ENCODE measurements around the gene MRTFB. TPM values are rescaled to one million over a fixed set of nuclear protein-coding genes. Genes with fewer than 3 reads are reported as not detected.
A peak's percentile ranks its signal among the peaks of the same experiment; 100 is the strongest.

MRTFB gene
- total RNA-seq, 4 donors from 2014 or later: 31.9 to 128 (median 56.4) TPM

DNA sequence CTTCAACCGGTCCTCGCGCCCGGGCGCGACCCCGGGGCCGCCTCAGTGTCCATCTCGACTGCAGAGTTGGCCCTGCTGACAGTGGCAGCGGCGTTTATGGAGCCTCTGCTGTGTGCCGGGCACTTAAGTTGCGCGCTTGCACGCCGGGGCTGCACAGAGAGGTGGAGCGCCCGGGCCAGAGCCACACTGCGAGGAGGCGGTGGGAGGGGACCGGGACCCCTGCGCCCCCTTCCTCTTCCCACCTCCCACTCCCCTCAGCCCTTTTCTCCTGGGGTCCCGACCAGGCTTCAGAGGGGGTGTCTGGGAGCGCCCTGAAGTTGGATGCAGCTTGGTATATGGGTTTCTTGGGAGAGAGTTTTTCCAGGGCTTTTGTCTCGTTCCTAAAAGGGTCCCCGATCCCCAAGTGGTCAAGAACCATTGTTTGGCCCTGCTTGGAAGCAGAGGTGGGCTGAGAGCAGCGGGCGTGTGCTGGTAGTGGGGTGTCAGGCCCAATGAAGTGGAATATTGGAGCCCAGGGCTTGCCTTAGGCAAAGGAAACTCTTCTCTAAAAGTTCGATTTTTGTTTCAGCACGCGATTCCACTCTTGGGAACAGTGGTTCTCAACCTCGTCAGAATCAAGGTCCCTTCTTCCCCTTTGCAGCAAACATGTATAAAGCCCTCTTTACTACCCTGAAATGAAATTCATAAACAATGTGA lies 605 bp downstream of the MRTFB start:
- no peak for DNase-seq (ENCODE audit: low spot score in 2 of 2)
- intact Hi-C loops (cut with DNase I; ENCODE audit: low total_unique reads): no loop called here

DNA sequence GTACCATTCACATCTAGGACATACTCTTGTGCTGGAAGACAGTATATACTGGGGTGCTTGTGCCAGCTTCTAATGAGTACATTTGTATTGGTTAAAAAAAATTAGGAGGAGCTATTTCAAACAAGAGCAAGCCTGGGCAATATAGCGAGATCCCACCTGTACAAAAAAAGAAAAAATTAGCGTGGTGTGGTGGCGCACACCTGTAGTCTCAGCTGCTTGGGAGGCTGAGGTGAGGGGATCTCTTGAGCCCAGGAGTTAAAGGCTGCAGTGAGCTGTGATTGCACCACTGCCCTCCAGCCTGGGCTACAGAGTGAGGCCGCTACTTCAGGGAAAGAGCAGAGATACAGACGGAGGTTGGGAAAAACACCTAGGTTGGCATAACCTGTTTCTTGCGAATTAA lies 1.2 kb downstream of the MRTFB start:
- 82 to 84% methylated on average over 6 of the region's 6 CpGs for WGBS, 2 donors
- TF ChIP-seq, protein P1, sequence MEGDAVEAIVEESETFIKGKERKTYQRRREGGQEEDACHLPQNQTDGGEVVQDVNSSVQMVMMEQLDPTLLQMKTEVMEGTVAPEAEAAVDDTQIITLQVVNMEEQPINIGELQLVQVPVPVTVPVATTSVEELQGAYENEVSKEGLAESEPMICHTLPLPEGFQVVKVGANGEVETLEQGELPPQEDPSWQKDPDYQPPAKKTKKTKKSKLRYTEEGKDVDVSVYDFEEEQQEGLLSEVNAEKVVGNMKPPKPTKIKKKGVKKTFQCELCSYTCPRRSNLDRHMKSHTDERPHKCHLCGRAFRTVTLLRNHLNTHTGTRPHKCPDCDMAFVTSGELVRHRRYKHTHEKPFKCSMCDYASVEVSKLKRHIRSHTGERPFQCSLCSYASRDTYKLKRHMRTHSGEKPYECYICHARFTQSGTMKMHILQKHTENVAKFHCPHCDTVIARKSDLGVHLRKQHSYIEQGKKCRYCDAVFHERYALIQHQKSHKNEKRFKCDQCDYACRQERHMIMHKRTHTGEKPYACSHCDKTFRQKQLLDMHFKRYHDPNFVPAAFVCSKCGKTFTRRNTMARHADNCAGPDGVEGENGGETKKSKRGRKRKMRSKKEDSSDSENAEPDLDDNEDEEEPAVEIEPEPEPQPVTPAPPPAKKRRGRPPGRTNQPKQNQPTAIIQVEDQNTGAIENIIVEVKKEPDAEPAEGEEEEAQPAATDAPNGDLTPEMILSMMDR (IDR thresholded peaks at IDR 0.05): no peak
- TF ChIP-seq POLR2A (IDR thresholded peaks at IDR 0.05): no peak
- intact Hi-C loops (cut with DNase I; ENCODE audit: low total_unique reads): no loop called here
- no peak overlapping the region for H3K4me3 ChIP-seq (ENCODE audit: low read depth, poor library complexity, severe bottlenecking)
- no peak for DNase-seq (ENCODE audit: low spot score in 2 of 2)

More for the DNA sequence above, 605 bp downstream of the MRTFB start:
- peak overlapping the region; percentile 89 for H3K4me3 ChIP-seq (ENCODE audit: low read depth, poor library complexity, severe bottlenecking)
- TF ChIP-seq POLR2A (IDR thresholded peaks at IDR 0.05): no peak
- TF ChIP-seq, protein P1 (IDR thresholded peaks at IDR 0.05): no peak
- 1 to 2% methylated on average over 11 to 14 of the region's 32 CpGs for WGBS, 2 donors

- intact Hi-C loops (cut with DNase I; ENCODE audit: low total_unique reads): no loop called here
- TF ChIP-seq, protein P1 (IDR thresholded peaks at IDR 0.05): no peak
- no peak for TF ChIP-seq POLR2A (IDR thresholded peaks at IDR 0.05)
- 49 to 59% methylated on average over 1 of the region's 1 CpG for WGBS, 2 donors
- DNase-seq (ENCODE audit: low spot score in 2 of 2): no peak
- no peak overlapping the region for H3K4me3 ChIP-seq (ENCODE audit: low read depth, poor library complexity, severe bottlenecking)
Measured at GRCh38 chr16:14074544-14074943, 3.4 kb downstream of the MRTFB start.

DNA sequence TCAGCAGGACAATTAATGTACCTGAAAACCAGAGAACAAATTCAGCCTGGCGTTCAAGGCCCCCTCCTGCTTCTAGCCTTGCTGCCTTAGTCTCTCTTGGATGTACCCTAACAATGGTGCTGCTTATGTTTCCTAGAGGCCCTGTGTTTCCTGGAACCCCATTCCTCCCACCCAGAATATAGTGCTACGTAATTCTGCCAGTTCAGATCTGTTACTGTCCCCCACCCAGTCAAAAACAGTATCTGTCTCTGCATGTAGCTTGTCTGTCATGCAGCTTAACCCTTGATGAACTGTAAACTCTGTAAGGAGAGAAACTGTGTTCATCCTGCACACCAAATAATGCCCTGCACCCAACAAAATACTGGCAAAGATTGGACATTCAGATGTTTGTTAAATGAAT lies 6.8 kb downstream of the MRTFB start:
- 57 to 58% methylated on average over 2 of the region's 2 CpGs for WGBS, 2 donors
- TF ChIP-seq POLR2A (IDR thresholded peaks at IDR 0.05): no peak
- TF ChIP-seq, protein P1 (IDR thresholded peaks at IDR 0.05): no peak
- no peak for DNase-seq (ENCODE audit: low spot score in 2 of 2)
- intact Hi-C loops (cut with DNase I; ENCODE audit: low total_unique reads): no loop called here
- H3K4me3 ChIP-seq (ENCODE audit: low read depth, poor library complexity, severe bottlenecking): no peak overlapping the region

DNA sequence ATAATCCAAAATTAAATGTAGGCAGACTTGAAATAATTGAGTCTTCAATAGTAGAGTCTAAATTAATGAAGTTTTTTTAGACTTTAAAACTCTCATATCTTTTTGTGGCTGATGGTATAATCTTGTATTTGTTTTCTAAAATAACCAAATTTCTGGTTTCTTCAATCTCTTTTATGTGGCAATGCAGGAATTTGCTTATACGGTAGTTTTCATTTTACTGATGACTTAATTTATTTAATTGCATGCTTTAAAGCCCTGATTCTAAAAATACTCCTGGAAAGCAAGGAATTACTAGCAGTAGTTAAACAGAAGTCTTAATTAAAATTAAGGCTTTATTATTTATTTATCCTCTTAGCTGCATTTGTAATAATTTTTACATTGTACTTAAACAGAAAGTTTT lies 15.4 kb downstream of the MRTFB start:
- DNase-seq (ENCODE audit: low spot score in 2 of 2): no peak
- TF ChIP-seq POLR2A (IDR thresholded peaks at IDR 0.05): no peak
- TF ChIP-seq, protein P1 (IDR thresholded peaks at IDR 0.05): no peak
- WGBS, 2 donors: 46 to 56% methylated on average over 1 of the region's 1 CpG
- intact Hi-C loops (cut with DNase I; ENCODE audit: low total_unique reads): no loop called here
- no peak overlapping the region for H3K4me3 ChIP-seq (ENCODE audit: low read depth, poor library complexity, severe bottlenecking)

DNA sequence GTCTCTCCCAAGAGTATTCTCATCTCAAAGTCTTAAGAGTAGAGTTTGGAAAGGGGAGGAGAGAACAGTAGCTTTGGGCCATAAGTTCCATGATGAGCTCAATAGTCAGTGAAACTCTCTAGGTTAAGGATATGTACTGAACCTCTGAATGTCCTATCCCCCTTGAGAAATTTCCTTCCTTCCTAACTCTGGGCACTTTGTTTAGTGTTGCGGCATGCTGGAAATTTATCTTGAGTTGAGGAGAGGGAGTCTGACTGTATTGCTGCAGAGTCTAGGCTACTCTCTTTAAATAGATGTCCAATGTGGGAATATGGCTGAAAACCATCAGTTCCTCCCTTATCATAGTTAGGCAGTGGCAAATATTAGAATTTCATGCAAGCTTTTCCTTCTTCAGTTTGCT lies 16.1 kb downstream of the MRTFB start:
- WGBS, 2 donors: 86 to 94% methylated on average over 1 of the region's 1 CpG
- intact Hi-C loops (cut with DNase I; ENCODE audit: low total_unique reads): no loop called here
- H3K4me3 ChIP-seq (ENCODE audit: low read depth, poor library complexity, severe bottlenecking): no peak overlapping the region
- TF ChIP-seq, protein P1 (IDR thresholded peaks at IDR 0.05): no peak
- no peak for TF ChIP-seq POLR2A (IDR thresholded peaks at IDR 0.05)
- DNase-seq (ENCODE audit: low spot score in 2 of 2): no peak

All from lower leg skin (tissue), 4 donors.